HCT116 (cell line): Measurements from ENCODE around the gene IL20RB. TPM values are rescaled to one million over a fixed set of nuclear protein-coding genes. Genes with fewer than 3 reads are reported as not detected.

Source experiments
- ATAC-seq: fragments of 200-7000 bp; cut with Tn5 transposase; 2 replicates; pipeline ENCODE4 v1.9.1; 2020; ENCODE audit warnings: mild to moderate bottlenecking, moderate library complexity
- BruUV-seq: library from RNA; stranded (reverse); fragments of 400-500 nt; replicated peaks from 2 replicates; lab custom pipeline; 2021; lab: Mats Ljungman, UMichigan
- CTCF ChIA-PET: fragments of 300-600 bp; sonication (Branson Sonifier 250); formaldehyde crosslinking; loops from one replicate; lab custom pipeline; 2021; ENCODE audit warnings: antibody characterized with exemption; lab: Charles Lee
- POLR2A ChIA-PET: fragments of 300-600, 350-600 bp; sonication (Branson Sonifier 250); formaldehyde crosslinking; loops from one replicate; lab custom pipeline; 2021; ENCODE audit warnings: antibody characterized with exemption; lab: Charles Lee
- RAD21 ChIA-PET, 2 experiments: fragments of 300-600 bp; sonication (Branson Sonifier 250); formaldehyde crosslinking; loops; one replicate each; lab custom pipeline; 2023; ENCODE audit warnings: low total read pairs in 2 of 2; ENCODE audit not compliant: uncharacterized antibody in 2 of 2, unreplicated experiment in 2 of 2, low non-redundant PET in 1 of 2; lab: Charles Lee
- DNase-seq: peaks from one replicate; pipeline ENCODE4 v3.0.0-alpha.2; 2010; ENCODE audit warnings: low read depth, low spot score
- H2AFZ ChIP-seq: fragments of 200-600 bp; shearing (Covaris generic), sonication (generic); 2 replicates; pipeline ENCODE4 v1.6.1; 2017; ENCODE audit warnings: low read depth, mixed run types, mixed read lengths, antibody characterized with exemption, low read length; ENCODE audit not compliant: poor library complexity, severe bottlenecking
- H3K27ac ChIP-seq: 2 replicates; pipeline ENCODE4 v1.5.1; 2012; ENCODE audit warnings: low read depth, low read length
- H3K27me3 ChIP-seq: fragments of 200-600 bp; sonication (generic); 2 replicates; pipeline ENCODE4 v1.6.1; 2016; ENCODE audit warnings: mixed run types, low read length, mixed read lengths; ENCODE audit not compliant: insufficient read depth
- H3K36me3 ChIP-seq, 2 experiments: fragments of 200-500 bp in 1 of 2; fragments of 200-600 bp in 1 of 2; sonication (Bioruptor generic) in 1 of 2; sonication (generic) in 1 of 2; 2 replicates each; pipeline versions ENCODE4 v1.5.1 to v1.6.1; 2014 to 2016; ENCODE audit warnings: low read length in 2 of 2, inconsistent platforms in 1 of 2, mixed read lengths in 1 of 2, mixed run types in 1 of 2; ENCODE audit not compliant: insufficient read depth in 2 of 2, control insufficient read depth in 1 of 2
- H3K4me1 ChIP-seq, 2 experiments: fragments of 200-600 bp in 1 of 2; sonication (generic) in 1 of 2; 2 replicates each; pipeline versions ENCODE4 v1.5.1 to v1.6.1; 2012 to 2017; ENCODE audit warnings: low read length in 2 of 2, inconsistent platforms in 1 of 2, mild to moderate bottlenecking in 1 of 2, mixed read lengths in 1 of 2, mixed run types in 1 of 2, moderate library complexity in 1 of 2; ENCODE audit not compliant: insufficient read depth in 2 of 2, control insufficient read depth in 1 of 2
- H3K4me2 ChIP-seq: fragments of 200-600 bp; sonication (generic); 2 replicates; pipeline ENCODE4 v1.6.1; 2017; ENCODE audit warnings: mixed run types, low read length, mixed read lengths
- H3K4me3 ChIP-seq, 2 experiments: fragments of 200-600 bp in 1 of 2; sonication (generic) in 1 of 2; replicated peaks in 1 of 2; 2 replicates each; pipeline ENCODE4 v1.5.1; 2011 to 2016; ENCODE audit warnings: low read length in 2 of 2, control low read depth in 1 of 2, low read depth in 1 of 2, mild to moderate bottlenecking in 1 of 2, mixed read lengths in 1 of 2, mixed run types in 1 of 2
- H3K79me2 ChIP-seq: fragments of 200-600 bp; sonication (generic); 2 replicates; pipeline ENCODE4 v1.6.1; 2017; ENCODE audit warnings: mild to moderate bottlenecking, mixed run types, low read length, moderate library complexity, mixed read lengths; ENCODE audit not compliant: insufficient read depth
- H3K9ac ChIP-seq: fragments of 200-600 bp; sonication (generic); 2 replicates; pipeline ENCODE4 v1.6.1; 2016; ENCODE audit warnings: low read length, mixed read lengths
- H3K9me2 ChIP-seq: fragments of 200-600 bp; sonication (generic), shearing (Covaris generic); 2 replicates; pipeline ENCODE4 v1.6.1; 2017; ENCODE audit warnings: mixed run types, mild to moderate bottlenecking, moderate library complexity; ENCODE audit not compliant: insufficient read depth
- H3K9me3 ChIP-seq, 2 experiments: fragments of 200-500 bp in 1 of 2; fragments of 200-600 bp in 1 of 2; sonication (Bioruptor generic) in 1 of 2; sonication (generic) in 1 of 2; 2 replicates each; pipeline ENCODE4 v1.6.1; 2014 to 2017; ENCODE audit warnings: low read length in 2 of 2, mixed read lengths in 2 of 2, inconsistent platforms in 1 of 2, low read depth in 1 of 2, mild to moderate bottlenecking in 1 of 2, mixed run types in 1 of 2, moderate library complexity in 1 of 2; ENCODE audit not compliant: control insufficient read depth in 1 of 2, insufficient read depth in 1 of 2
- H4K20me1 ChIP-seq: fragments of 200-600 bp; sonication (generic), shearing (Covaris generic); 2 replicates; pipeline ENCODE4 v1.6.1; 2017; ENCODE audit warnings: mixed run types, mild to moderate bottlenecking, moderate library complexity; ENCODE audit not compliant: insufficient read depth
- CTCF ChIP-seq, 3 experiments: fragments of 200-600 bp in 1 of 3; sonication (generic) in 1 of 3; IDR thresholded peaks in 2 of 3; conservative IDR thresholded peaks in 1 of 3; 2 replicates each; pipeline ENCODE4 v1.5.1; 2012 to 2017; ENCODE audit warnings: low read depth in 2 of 3, low read length in 2 of 3, antibody characterized with exemption in 1 of 3, borderline replicate concordance in 1 of 3, control low read depth in 1 of 3, mild to moderate bottlenecking in 1 of 3, mixed read lengths in 1 of 3, mixed run types in 1 of 3, moderate library complexity in 1 of 3; ENCODE audit not compliant: insufficient read depth in 1 of 3
- EGR1 ChIP-seq: IDR thresholded peaks from 2 replicates; pipeline ENCODE4 v1.6.1; 2012; ENCODE audit warnings: low read depth
- POLR2A ChIP-seq: IDR thresholded peaks from 2 replicates; pipeline ENCODE4 v1.7.0; 2011; ENCODE audit warnings: borderline replicate concordance; ENCODE audit not compliant: insufficient read depth, insufficient read length; ENCODE audit errors: extremely low read depth
- RAD21 ChIP-seq: IDR thresholded peaks from 2 replicates; pipeline ENCODE4 v1.6.1; 2012; ENCODE audit warnings: low read depth, mild to moderate bottlenecking
- REST ChIP-seq: IDR thresholded peaks from 2 replicates; pipeline ENCODE4 v1.6.1; 2012; ENCODE audit warnings: low read depth
- SP1 ChIP-seq: IDR thresholded peaks from 2 replicates; pipeline ENCODE4 v1.6.1; 2012; ENCODE audit warnings: low read depth
- TCF7L2 ChIP-seq: IDR thresholded peaks from 2 replicates; pipeline ENCODE4 v1.7.0; 2011; ENCODE audit warnings: borderline replicate concordance, inconsistent platforms; ENCODE audit not compliant: insufficient read depth, insufficient read length; ENCODE audit errors: extremely low read depth
- YY1 ChIP-seq: IDR thresholded peaks from 2 replicates; pipeline ENCODE4 v1.6.1; 2011; ENCODE audit warnings: low read length, low read depth, moderate library complexity, mild to moderate bottlenecking; ENCODE audit not compliant: insufficient replicate concordance; ENCODE audit errors: extremely low read depth
- ZBTB33 ChIP-seq: IDR thresholded peaks from 2 replicates; pipeline ENCODE4 v1.6.1; 2011; ENCODE audit warnings: mild to moderate bottlenecking, low read length, moderate library complexity; ENCODE audit not compliant: insufficient replicate concordance; ENCODE audit errors: extremely low read depth
- intact Hi-C: fragments of 100-400 bp; cut with micrococcal nuclease; formaldehyde crosslinking; loops from 2 replicates; pipeline ENCODE4 v1.10.0; 2022
- total RNA-seq: library from RNA; stranded (reverse); gene quantifications from one replicate; pipeline ENCODE4 v1.2.1, GENCODE V29; 2021; ENCODE audit not compliant: unreplicated experiment

Gene IL20RB
- total RNA-seq, 1 experiment from 2014 or later, result 6.1 TPM

GRCh38 chr3:137032465-137033120, 74.8 kb downstream of the IL20RB start:
- H4K20me1 ChIP-seq, result no peaks in the 10 kb centered on the region
- peak; percentile 66 to 95 (median 87) for TF ChIP-seq CTCF (IDR thresholded peaks at IDR 0.05 in 2 of 3, conservative IDR thresholded peaks at IDR 0.05 in 1 of 3; ENCODE audit: borderline replicate concordance in 1 of 3, insufficient read depth in 1 of 3, low read depth in 2 of 3, low read length in 2 of 3)
- TF ChIP-seq SP1, result no peak
- peak; percentile 84 for TF ChIP-seq RAD21
- peak; percentile 9 for TF ChIP-seq YY1
- ATAC-seq (peak; percentile 90), DNase-seq (peak; percentile 68)
- peaks cover 0 to 11% of the 10 kb centered on the region in 2 experiments; a peak in 2 of 4 replicates for H3K4me1 ChIP-seq
- H3K9me2 ChIP-seq, result no peaks in the 10 kb centered on the region
- H3K9ac ChIP-seq, result no peak overlapping the region
- H3K9me3 ChIP-seq, result no peaks in the 10 kb centered on the region
- peak overlapping the region; percentile 60 for H2AFZ ChIP-seq
- no peak overlapping the region for H3K27ac ChIP-seq
- H3K27me3 ChIP-seq, result no peaks in the 10 kb centered on the region
- intact Hi-C loops, result loop anchor here (5.0 to 10.0 kb wide), 3 partner anchors 660 to 955 kb away; no protein-coding TSS in a partner anchor
- no TSS peak for BruUV-seq
- no peaks in the 10 kb centered on the region for H3K79me2 ChIP-seq
- ChIA-PET POLR2A (no interaction called here), CTCF (interaction anchor here (0.8 to 1.7 kb wide), 12 partner anchors 8 to 958 kb away, joined by 3 to 7 read pairs (median 3); partner anchors contain the start of genes IL20RB and STAG1), RAD21 (no interaction called here)
- peak overlapping the region; percentile 58 for H3K4me2 ChIP-seq
- peak overlapping the region; percentile 19 to 36; a peak in 3 of 4 replicates for H3K4me3 ChIP-seq
- no peaks in the 10 kb centered on the region for H3K36me3 ChIP-seq

GRCh38 chr3:137035631-137036030, 77.8 kb downstream of the IL20RB start:
- RAD21 ChIA-PET, result no interaction called here
- Histone ChIP-seq H3K4me2 (no peak overlapping the region), H3K27ac (no peak overlapping the region), H3K27me3 (no peaks in the 10 kb centered on the region), H3K79me2 (no peaks in the 10 kb centered on the region), H3K4me3 (no peak overlapping the region), H3K4me1 (peaks cover 0 to 11% of the 10 kb centered on the region in 2 experiments; a peak in 2 of 4 replicates), H3K9me3 (no peaks in the 10 kb centered on the region), H2AFZ (no peak overlapping the region), H3K36me3 (no peaks in the 10 kb centered on the region), H4K20me1 (no peaks in the 10 kb centered on the region), H3K9me2 (no peaks in the 10 kb centered on the region), H3K9ac (no peak overlapping the region)
- POLR2A ChIA-PET, result no interaction called here
- DNase-seq (peak; percentile 16), ATAC-seq (peak; percentile 82)
- CTCF ChIA-PET, result no interaction called here
- no TSS peak for BruUV-seq
- intact Hi-C loops, result loop anchor here (10.0 kb wide), 1 partner anchor 759 kb away; no protein-coding TSS in a partner anchor
- TF ChIP-seq TCF7L2, result no peak
- no peak for TF ChIP-seq POLR2A
- TF ChIP-seq REST, result no peak
- TF ChIP-seq SP1, result no peak
- no peak for TF ChIP-seq ZBTB33
- peak; percentile 60 for TF ChIP-seq RAD21
- TF ChIP-seq EGR1, result no peak
